ENCODE results near the gene SEC14L3.

DNA sequence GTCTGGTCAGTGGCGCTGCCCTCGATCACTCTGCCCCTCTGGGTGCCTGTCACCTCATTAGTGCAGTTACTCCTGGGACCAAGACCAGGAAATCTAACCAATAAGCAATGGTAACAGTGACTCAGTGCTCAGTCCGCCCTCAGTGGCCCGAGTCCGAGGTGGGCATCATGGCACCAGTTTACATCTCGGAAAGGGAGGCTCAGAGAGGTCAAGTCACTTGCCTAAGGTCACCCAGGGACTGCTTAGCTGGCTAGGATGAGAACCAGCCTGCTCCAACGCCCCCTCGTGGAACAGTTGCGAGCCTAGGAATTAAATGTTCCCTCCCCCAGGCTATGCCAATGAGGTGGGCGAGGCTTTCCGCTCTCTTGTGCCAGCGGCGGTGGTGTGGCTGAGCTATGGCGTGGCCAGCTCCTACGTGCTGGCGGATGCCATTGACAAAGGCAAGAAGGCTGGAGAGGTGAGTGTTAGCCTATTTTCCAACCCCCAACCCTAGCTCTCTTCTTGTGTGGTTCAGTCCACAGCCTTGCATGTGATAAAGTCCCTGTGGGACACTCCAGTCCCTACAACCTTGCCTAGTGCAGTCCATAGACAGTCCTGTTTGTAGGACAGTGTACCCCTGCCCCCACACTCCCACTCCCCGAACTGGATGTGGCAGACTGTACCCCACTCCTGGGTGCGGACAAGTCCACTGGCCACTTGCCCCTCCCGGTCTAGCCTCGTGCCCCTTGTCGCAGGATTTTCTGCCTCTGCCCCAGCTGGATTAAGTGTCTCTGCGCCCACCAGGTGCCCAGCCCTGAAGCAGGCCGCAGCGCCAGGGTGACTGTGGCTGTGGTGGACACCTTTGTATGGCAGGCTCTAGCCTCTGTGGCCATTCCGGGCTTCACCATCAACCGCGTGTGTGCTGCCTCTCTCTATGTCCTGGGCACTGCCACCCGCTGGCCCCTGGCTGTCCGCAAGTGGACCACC is 45.1 kb downstream of the SEC14L3 start:
- TF ChIP-seq POLR2AphosphoS5 (IDR thresholded peaks at IDR 0.05; ENCODE audit: low read depth) (peak; percentile 30; the same call in 1 of the 2 replicates), GABPA (IDR thresholded peaks at IDR 0.05; ENCODE audit: low read depth) (no peak), SPI1 (IDR thresholded peaks at IDR 0.05; ENCODE audit: borderline replicate concordance, low read depth) (no peak)
- TF ChIP-seq, protein P1, sequence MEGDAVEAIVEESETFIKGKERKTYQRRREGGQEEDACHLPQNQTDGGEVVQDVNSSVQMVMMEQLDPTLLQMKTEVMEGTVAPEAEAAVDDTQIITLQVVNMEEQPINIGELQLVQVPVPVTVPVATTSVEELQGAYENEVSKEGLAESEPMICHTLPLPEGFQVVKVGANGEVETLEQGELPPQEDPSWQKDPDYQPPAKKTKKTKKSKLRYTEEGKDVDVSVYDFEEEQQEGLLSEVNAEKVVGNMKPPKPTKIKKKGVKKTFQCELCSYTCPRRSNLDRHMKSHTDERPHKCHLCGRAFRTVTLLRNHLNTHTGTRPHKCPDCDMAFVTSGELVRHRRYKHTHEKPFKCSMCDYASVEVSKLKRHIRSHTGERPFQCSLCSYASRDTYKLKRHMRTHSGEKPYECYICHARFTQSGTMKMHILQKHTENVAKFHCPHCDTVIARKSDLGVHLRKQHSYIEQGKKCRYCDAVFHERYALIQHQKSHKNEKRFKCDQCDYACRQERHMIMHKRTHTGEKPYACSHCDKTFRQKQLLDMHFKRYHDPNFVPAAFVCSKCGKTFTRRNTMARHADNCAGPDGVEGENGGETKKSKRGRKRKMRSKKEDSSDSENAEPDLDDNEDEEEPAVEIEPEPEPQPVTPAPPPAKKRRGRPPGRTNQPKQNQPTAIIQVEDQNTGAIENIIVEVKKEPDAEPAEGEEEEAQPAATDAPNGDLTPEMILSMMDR (IDR thresholded peaks at IDR 0.05; ENCODE audit: insufficient read depth, low read length): peak; percentile 84
- TF ChIP-seq, protein P2, sequence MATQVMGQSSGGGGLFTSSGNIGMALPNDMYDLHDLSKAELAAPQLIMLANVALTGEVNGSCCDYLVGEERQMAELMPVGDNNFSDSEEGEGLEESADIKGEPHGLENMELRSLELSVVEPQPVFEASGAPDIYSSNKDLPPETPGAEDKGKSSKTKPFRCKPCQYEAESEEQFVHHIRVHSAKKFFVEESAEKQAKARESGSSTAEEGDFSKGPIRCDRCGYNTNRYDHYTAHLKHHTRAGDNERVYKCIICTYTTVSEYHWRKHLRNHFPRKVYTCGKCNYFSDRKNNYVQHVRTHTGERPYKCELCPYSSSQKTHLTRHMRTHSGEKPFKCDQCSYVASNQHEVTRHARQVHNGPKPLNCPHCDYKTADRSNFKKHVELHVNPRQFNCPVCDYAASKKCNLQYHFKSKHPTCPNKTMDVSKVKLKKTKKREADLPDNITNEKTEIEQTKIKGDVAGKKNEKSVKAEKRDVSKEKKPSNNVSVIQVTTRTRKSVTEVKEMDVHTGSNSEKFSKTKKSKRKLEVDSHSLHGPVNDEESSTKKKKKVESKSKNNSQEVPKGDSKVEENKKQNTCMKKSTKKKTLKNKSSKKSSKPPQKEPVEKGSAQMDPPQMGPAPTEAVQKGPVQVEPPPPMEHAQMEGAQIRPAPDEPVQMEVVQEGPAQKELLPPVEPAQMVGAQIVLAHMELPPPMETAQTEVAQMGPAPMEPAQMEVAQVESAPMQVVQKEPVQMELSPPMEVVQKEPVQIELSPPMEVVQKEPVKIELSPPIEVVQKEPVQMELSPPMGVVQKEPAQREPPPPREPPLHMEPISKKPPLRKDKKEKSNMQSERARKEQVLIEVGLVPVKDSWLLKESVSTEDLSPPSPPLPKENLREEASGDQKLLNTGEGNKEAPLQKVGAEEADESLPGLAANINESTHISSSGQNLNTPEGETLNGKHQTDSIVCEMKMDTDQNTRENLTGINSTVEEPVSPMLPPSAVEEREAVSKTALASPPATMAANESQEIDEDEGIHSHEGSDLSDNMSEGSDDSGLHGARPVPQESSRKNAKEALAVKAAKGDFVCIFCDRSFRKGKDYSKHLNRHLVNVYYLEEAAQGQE (IDR thresholded peaks at IDR 0.05; ENCODE audit: insufficient replicate concordance, low read depth): no peak

All from HL-60 (cell line).